Fibroblast of villous mesenchyme (primary cell): ENCODE measurements around the gene PPAT. TPM values are rescaled to one million over a fixed set of nuclear protein-coding genes. Genes with fewer than 3 reads are reported as not detected.
"Not testable (repeated sequence)": the region's sequence is repeated elsewhere in the genome, so short reads cannot be mapped to it uniquely, and the experiment has no call there.

Experiments
- DNase-seq: peaks from one replicate; pipeline ENCODE4 v3.0.0-alpha.2; 2010; ENCODE audit warnings: low read depth
- H3K4me3 ChIP-seq: 2 replicates; pipeline ENCODE4 v1.5.1; 2011; ENCODE audit warnings: low read depth, mild to moderate bottlenecking, low read length
- CTCF ChIP-seq: IDR thresholded peaks from 2 replicates; pipeline ENCODE4 v1.5.1; 2012; ENCODE audit warnings: low read depth, mild to moderate bottlenecking, low read length; ENCODE audit not compliant: insufficient read depth
- total RNA-seq: library from RNA; depleted of rRNA; stranded (reverse); fragments of >200 nt; gene quantifications from 2 replicates; pipeline ENCODE4 v1.2.3, GENCODE V29; 2012

PPAT gene
- total RNA-seq, 1 donor = 25.5 TPM

GRCh38 chr4:56371426-56372220 lies 63.8 kb downstream of the PPAT start:
- no peak overlapping the region for H3K4me3 ChIP-seq
- DNase-seq = no peak
- TF ChIP-seq CTCF = no peak

- no peak for TF ChIP-seq CTCF
- H3K4me3 ChIP-seq = no peak overlapping the region
- no peak for DNase-seq
These were observed 65.0 kb downstream of the PPAT start for GRCh38 chr4:56370377-56370776.

GRCh38 chr4:56362981-56363380 lies 72.4 kb downstream of the PPAT start:
- H3K4me3 ChIP-seq, DNase-seq: not testable (repeated sequence)

- H3K4me3 ChIP-seq = no peak overlapping the region
- DNase-seq = no peak
- TF ChIP-seq CTCF = no peak
These were observed 75.3 kb downstream of the PPAT start for GRCh38 chr4:56360071-56360470.

- no peak for DNase-seq
- TF ChIP-seq CTCF = no peak
- no peak overlapping the region for H3K4me3 ChIP-seq
These were observed 78.8 kb downstream of the PPAT start for GRCh38 chr4:56356650-56357049.

- H3K4me3 ChIP-seq = no peak overlapping the region
- TF ChIP-seq CTCF = no peak
- no peak for DNase-seq
These were observed 86.8 kb downstream of the PPAT start for GRCh38 chr4:56348576-56348975.

GRCh38 chr4:56345458-56345857 lies 90.0 kb downstream of the PPAT start:
- no peak for DNase-seq
- no peak overlapping the region for H3K4me3 ChIP-seq
- no peak for TF ChIP-seq CTCF

Other genes starting within 250 kb of the PPAT start
- 12.2 and 25.5 TPM in 2 replicates for gene AASDH, start 48.1 kb downstream of the PPAT start, total RNA-seq
- 29.3 and 57.9 TPM in 2 replicates for gene PAICS, start 645 bp upstream of the PPAT start, total RNA-seq
- gene SRP72, start 32.0 kb upstream of the PPAT start, total RNA-seq = 62.5 and 93.3 TPM in 2 replicates
- gene ARL9, start 70.2 kb upstream of the PPAT start, total RNA-seq = 0.32 and 0.43 TPM in 2 replicates
- under 0.01 and 0.97 TPM in 2 replicates for gene HOPX, start 245.7 kb upstream of the PPAT start, total RNA-seq